Body of pancreas (tissue), 4 donors: ENCODE data around the gene ADAMTS17.

ENCODE experiments used
- CTCF ChIP-seq, 7 experiments: fragments of 450-650 bp in 4 of 7; fragments of 200-600 bp in 3 of 7; sonication (generic) in 3 of 7; IDR thresholded peaks; one replicate each; pipeline ENCODE4 v1.5.1; 2016 to 2019; ENCODE audit warnings: antibody characterized with exemption in 7 of 7
- POLR2A ChIP-seq, 3 donors: fragments of 450-650 bp; IDR thresholded peaks; one replicate each; pipeline ENCODE4 v1.6.1; 2016; ENCODE audit warnings: antibody characterized with exemption in 3 of 3, mild to moderate bottlenecking in 2 of 3

DNA sequence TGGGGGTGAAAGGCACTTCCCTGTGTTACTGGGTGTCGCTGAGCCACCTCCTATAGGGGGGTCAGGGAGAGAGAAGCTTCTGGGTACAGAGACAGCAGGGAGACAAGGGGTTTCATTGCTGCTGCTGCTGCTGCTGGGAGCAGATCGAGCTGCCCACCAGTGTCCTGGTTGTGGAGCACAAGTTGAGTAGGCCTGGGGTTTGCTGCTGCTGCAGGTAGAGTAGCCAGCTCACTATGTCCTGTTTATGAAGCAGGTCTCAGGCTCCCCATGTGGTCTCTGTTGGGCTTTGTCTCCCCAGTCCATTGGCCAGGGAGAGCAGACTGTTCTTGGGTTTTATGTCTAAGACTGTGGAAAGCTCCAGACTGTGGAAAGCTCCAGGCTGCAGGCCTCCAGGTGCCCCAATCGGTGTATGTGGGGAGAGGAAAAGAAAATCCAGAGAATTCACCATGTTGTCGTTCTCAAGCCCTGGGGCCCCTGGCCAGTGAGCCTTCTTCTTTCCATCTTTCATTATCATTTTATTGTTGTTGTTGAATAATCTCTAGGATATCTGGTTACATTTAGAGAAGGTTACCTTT, 157.8 kb downstream of the ADAMTS17 start:
- TF ChIP-seq CTCF (IDR thresholded peaks at IDR 0.05) = no peak
- no peak for TF ChIP-seq POLR2A (IDR thresholded peaks at IDR 0.05)
